Transverse colon (tissue), 3 donors: ENCODE measurements around the gene IL31.

Source experiments
- EP300 ChIP-seq: sonication (generic); formaldehyde crosslinking; IDR thresholded peaks from one replicate; pipeline ENCODE4 v1.6.1; 2017; ENCODE audit warnings: antibody characterized with exemption, low read depth
- POLR2A ChIP-seq: fragments of 450-650 bp; IDR thresholded peaks from one replicate; pipeline ENCODE4 v1.6.1; 2016; ENCODE audit warnings: antibody characterized with exemption, mild to moderate bottlenecking, moderate library complexity
- TF ChIP-seq, protein P1 (sequence below), 5 experiments: fragments of 200-600 bp in 3 of 5; fragments of 450-650 bp in 2 of 5; sonication (generic) in 3 of 5; IDR thresholded peaks; 1 replicate in 2 of 5; 2 replicates in 3 of 5; pipeline ENCODE4 v1.5.1; 2016 to 2017; ENCODE audit warnings: antibody characterized with exemption in 5 of 5, inconsistent platforms in 3 of 5, mild to moderate bottlenecking in 2 of 5, moderate library complexity in 1 of 5

DNA sequence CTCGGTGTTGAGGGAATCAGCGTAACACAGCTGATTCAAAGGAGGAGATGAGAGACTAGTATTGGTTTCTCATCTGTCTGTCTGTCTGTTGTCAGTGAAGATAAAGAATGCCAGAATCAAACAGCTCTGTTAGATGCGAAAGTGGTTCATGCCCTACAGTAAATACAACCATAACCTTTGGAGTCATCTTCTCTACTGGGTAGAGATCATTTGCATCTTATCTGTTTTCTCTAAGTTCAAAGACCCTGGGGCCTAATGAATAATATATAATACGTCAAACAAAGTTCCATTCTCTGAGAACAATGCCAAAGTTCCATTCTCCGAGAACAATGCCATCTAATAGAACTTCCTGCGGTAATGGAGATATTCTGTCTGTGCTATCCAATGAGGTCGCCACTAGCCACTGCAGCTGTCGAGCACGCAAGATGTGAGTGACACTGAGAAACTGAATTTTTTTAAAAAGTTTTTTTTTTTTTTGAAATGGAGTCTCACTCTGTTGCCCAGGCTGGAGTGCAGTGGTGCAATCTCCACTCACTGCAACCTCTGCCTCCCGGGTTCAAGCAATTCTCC lies 6.6 kb downstream of the IL31 start:
- TF ChIP-seq, protein P1, sequence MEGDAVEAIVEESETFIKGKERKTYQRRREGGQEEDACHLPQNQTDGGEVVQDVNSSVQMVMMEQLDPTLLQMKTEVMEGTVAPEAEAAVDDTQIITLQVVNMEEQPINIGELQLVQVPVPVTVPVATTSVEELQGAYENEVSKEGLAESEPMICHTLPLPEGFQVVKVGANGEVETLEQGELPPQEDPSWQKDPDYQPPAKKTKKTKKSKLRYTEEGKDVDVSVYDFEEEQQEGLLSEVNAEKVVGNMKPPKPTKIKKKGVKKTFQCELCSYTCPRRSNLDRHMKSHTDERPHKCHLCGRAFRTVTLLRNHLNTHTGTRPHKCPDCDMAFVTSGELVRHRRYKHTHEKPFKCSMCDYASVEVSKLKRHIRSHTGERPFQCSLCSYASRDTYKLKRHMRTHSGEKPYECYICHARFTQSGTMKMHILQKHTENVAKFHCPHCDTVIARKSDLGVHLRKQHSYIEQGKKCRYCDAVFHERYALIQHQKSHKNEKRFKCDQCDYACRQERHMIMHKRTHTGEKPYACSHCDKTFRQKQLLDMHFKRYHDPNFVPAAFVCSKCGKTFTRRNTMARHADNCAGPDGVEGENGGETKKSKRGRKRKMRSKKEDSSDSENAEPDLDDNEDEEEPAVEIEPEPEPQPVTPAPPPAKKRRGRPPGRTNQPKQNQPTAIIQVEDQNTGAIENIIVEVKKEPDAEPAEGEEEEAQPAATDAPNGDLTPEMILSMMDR (IDR thresholded peaks at IDR 0.05): no peak
- no peak for TF ChIP-seq EP300
- TF ChIP-seq POLR2A: no peak
